NAMALWA (cell line): ENCODE data around the gene TRPM4.
"Not testable (repeated sequence)": the region's sequence is repeated elsewhere in the genome, so short reads cannot be mapped to it uniquely, and the experiment has no call there.

ENCODE experiments used
- DNase-seq: peaks from one replicate; pipeline ENCODE4 v3.0.0-alpha.2; 2015; ENCODE audit warnings: low spot score

The TRPM4 gene

GRCh38 chr19:49157445-49158224, at the start of gene TRPM4:
TRPM4 (plus strand) TSS chr19:49157792; CDS start chr19:49157867, 75 bp downstream.
- no peak for DNase-seq

- DNase-seq = no peak
These were observed 48.5 kb upstream of the TRPM4 start for GRCh38 chr19:49109051-49109450.

GRCh38 chr19:49109569-49110233, 47.9 kb upstream of the TRPM4 start:
- DNase-seq = no peak

- DNase-seq = no peak
These were observed 47.0 kb upstream of the TRPM4 start for GRCh38 chr19:49110567-49110966.

- DNase-seq = no peak
These were observed 46.2 kb upstream of the TRPM4 start for GRCh38 chr19:49111218-49111998.

GRCh38 chr19:49113762-49114629, 43.6 kb upstream of the TRPM4 start, which contains the start of gene LIN7B:
LIN7B (plus strand) TSS chr19:49114370; CDS start chr19:49114405, 35 bp downstream.
- DNase-seq = peak; percentile 85

GRCh38 chr19:49114630-49115363, 42.8 kb upstream of the TRPM4 start:
- DNase-seq = no peak

GRCh38 chr19:49116544-49116943, 41.0 kb upstream of the TRPM4 start:
- DNase-seq = peak; percentile 50

- DNase-seq = no peak
These were observed 39.7 kb upstream of the TRPM4 start for GRCh38 chr19:49117677-49118564.

- peak; percentile 94 for DNase-seq
These were observed 38.8 kb upstream of the TRPM4 start, which contains the start of gene C19orf73 for GRCh38 chr19:49118565-49119410. C19orf73 (minus strand) TSS chr19:49119143; CDS start chr19:49119022, 121 bp downstream.

GRCh38 chr19:49119411-49120324, 37.9 kb upstream of the TRPM4 start, which contains the start of gene PPFIA3:
PPFIA3 (plus strand) TSS chr19:49119544; CDS start chr19:49127874, 8,330 bp downstream.
- DNase-seq = peak; percentile 41

GRCh38 chr19:49120325-49120683, 37.3 kb upstream of the TRPM4 start:
- DNase-seq = no peak

- peak; percentile 49 for DNase-seq
These were observed 36.7 kb upstream of the TRPM4 start for GRCh38 chr19:49120868-49121267.

GRCh38 chr19:49121841-49122240, 35.8 kb upstream of the TRPM4 start:
- not testable (repeated sequence) for DNase-seq

GRCh38 chr19:49123285-49123684, 34.3 kb upstream of the TRPM4 start:
- not testable (repeated sequence) for DNase-seq

- DNase-seq = no peak
These were observed 32.4 kb upstream of the TRPM4 start for GRCh38 chr19:49125025-49125731.

GRCh38 chr19:49126575-49126974, 31.0 kb upstream of the TRPM4 start:
- DNase-seq = no peak
